ENCODE results near the gene ZNF48.
A peak's percentile ranks its signal among the peaks of the same experiment; 100 is the strongest.

Gene ZNF48

DNA sequence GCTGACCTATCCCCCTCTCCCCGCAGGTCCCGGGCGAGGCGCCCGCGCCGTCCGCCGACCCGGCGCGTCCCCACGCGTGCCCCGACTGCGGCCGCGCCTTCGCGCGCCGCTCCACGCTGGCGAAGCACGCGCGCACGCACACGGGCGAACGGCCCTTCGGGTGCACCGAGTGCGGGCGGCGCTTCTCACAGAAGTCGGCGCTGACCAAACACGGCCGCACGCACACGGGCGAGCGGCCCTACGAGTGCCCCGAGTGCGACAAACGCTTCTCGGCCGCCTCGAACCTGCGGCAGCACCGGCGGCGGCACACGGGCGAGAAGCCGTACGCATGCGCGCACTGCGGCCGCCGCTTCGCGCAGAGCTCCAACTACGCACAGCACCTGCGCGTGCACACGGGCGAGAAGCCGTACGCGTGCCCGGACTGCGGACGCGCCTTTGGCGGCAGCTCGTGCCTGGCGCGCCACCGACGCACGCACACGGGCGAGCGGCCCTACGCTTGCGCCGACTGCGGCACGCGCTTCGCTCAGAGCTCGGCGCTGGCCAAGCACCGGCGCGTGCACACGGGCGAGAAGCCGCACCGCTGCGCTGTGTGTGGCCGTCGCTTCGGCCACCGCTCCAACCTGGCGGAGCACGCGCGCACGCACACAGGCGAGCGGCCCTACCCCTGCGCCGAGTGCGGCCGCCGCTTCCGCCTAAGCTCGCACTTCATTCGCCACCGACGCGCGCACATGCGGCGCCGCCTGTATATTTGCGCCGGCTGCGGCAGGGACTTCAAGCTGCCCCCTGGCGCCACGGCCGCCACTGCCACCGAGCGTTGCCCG is 22.5 kb downstream of the ZNF48 start:
- peak overlapping the region; percentile 84 to 87 for H3K4me3 ChIP-seq (ENCODE audit: low read depth in 1 of 2, low read length in 1 of 2)
- no peaks in the 10 kb centered on the region for H3K36me3 ChIP-seq

DNA sequence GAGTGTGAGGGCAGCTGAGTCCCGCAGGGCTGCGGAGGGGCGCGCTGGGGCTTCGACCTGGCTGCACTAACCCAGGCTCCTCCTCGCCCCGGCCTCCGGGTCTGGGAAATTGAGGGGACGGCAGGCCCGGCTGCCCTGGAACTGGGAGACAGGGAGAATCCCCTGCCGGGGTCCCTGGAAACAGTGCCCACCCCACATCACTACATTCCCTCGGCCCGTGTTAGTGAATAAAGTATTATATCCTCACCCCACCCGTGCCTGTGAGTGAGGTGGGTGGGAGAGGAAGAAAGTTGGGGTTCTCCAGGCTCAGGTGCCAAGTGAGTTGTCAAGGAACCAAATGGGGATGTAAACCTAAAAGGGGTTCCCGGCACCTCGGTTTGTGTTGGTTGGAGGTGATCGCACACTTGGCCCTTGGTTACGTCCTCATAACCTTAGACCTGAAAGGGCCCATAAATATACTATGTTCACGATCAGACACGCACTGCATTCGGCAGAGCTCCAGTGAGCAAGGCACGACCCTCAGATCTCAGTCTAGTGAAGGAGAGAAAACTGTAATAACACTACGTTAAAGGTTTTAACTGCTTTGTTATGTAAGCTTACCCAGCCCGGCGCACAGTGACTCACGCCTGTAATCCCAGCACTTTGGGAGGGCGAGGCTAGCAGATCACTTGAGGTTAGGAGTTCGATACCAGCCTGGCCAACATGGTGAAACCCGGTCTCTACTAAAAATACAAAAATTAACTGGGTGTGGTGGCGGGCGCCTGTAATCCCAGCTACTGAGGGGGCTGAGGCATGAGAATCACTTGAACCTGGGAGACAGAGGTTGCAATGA is 23.3 kb downstream of the ZNF48 start:
- H3K9me3 ChIP-seq, result no peaks in the 10 kb centered on the region
- H3K27me3 ChIP-seq, result no peaks in the 10 kb centered on the region
- H3K4me3 ChIP-seq (ENCODE audit: low read depth in 1 of 2, low read length in 1 of 2), result peak overlapping the region; percentile 84 to 87
- H3K36me3 ChIP-seq, result no peaks in the 10 kb centered on the region
- H3K27ac ChIP-seq, result peak overlapping the region; percentile 75
- peaks cover 15 to 18% of the 10 kb centered on the region in 2 experiments for H3K4me1 ChIP-seq (ENCODE audit: control insufficient read depth in 1 of 2, insufficient read depth in 1 of 2, low read depth in 1 of 2, low read length in 1 of 2)
- TF ChIP-seq, protein P1, sequence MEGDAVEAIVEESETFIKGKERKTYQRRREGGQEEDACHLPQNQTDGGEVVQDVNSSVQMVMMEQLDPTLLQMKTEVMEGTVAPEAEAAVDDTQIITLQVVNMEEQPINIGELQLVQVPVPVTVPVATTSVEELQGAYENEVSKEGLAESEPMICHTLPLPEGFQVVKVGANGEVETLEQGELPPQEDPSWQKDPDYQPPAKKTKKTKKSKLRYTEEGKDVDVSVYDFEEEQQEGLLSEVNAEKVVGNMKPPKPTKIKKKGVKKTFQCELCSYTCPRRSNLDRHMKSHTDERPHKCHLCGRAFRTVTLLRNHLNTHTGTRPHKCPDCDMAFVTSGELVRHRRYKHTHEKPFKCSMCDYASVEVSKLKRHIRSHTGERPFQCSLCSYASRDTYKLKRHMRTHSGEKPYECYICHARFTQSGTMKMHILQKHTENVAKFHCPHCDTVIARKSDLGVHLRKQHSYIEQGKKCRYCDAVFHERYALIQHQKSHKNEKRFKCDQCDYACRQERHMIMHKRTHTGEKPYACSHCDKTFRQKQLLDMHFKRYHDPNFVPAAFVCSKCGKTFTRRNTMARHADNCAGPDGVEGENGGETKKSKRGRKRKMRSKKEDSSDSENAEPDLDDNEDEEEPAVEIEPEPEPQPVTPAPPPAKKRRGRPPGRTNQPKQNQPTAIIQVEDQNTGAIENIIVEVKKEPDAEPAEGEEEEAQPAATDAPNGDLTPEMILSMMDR (IDR thresholded peaks at IDR 0.05), result no peak

More for the DNA sequence above, 22.5 kb downstream of the ZNF48 start:
- Histone ChIP-seq H3K27me3 (no peaks in the 10 kb centered on the region), H3K9me3 (no peaks in the 10 kb centered on the region), H3K4me1 (ENCODE audit: control insufficient read depth in 1 of 2, insufficient read depth in 1 of 2, low read depth in 1 of 2, low read length in 1 of 2) (peaks cover 15 to 18% of the 10 kb centered on the region in 2 experiments), H3K27ac (peak overlapping the region; percentile 75)
- TF ChIP-seq, protein P1 (IDR thresholded peaks at IDR 0.05), result no peak

DNA sequence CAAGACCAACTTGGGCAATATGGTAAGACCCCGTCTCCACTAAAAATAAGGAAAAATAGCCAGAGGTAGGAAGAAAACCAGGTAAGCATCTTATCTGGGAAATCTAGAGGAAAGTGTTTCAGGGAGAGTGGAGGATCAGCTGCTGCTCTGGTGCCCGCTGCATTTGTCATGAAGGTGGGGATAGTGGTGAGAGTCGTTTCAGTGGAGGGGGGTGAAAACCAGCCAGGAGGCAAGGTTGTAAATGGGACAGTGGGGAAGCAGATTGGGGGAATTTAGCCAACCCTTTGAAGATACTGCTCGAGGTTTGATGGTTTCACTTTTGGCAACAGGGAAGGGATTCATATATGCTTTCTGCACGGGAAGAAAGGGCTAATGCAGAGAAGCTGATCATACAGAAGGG is 25.8 kb downstream of the ZNF48 start:
- H3K36me3 ChIP-seq, result peaks cover 6% of the 10 kb centered on the region
- no peak overlapping the region for H3K4me3 ChIP-seq (ENCODE audit: low read depth in 1 of 2, low read length in 1 of 2)
- TF ChIP-seq, protein P1 (IDR thresholded peaks at IDR 0.05), result no peak
- H3K4me1 ChIP-seq (ENCODE audit: control insufficient read depth in 1 of 2, insufficient read depth in 1 of 2, low read depth in 1 of 2, low read length in 1 of 2), result peaks cover 15 to 18% of the 10 kb centered on the region in 2 experiments
- H3K27ac ChIP-seq, result no peak overlapping the region
- H3K27me3 ChIP-seq, result no peaks in the 10 kb centered on the region
- H3K9me3 ChIP-seq, result no peaks in the 10 kb centered on the region

DNA sequence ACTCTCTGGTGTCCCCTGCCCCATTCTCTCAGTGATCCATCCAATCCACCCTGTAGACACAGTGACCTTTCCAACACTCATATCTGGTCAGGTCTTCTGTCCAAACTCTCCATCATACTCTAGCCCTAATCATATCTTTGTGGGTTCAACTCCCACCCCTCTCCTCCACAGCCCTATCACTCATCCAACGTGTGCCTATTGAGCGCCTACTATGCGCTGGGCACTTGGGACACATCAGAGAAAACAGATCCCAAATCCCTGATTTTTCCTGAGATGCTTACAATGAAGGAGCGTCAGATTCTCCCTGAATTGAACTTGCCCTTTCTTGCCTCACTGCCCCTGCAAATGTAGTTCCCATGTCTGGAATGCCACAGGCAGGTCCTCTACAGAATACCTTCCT is 32.8 kb downstream of the ZNF48 start:
- Histone ChIP-seq H3K4me3 (ENCODE audit: low read depth in 1 of 2, low read length in 1 of 2) (no peak overlapping the region), H3K36me3 (peaks cover 6% of the 10 kb centered on the region), H3K4me1 (ENCODE audit: control insufficient read depth in 1 of 2, insufficient read depth in 1 of 2, low read depth in 1 of 2, low read length in 1 of 2) (peaks cover 20 to 26% of the 10 kb centered on the region in 2 experiments), H3K27me3 (no peaks in the 10 kb centered on the region), H3K27ac (no peak overlapping the region), H3K9me3 (no peaks in the 10 kb centered on the region)
- TF ChIP-seq, protein P1 (IDR thresholded peaks at IDR 0.05), result no peak

- H3K27me3 ChIP-seq, result no peaks in the 10 kb centered on the region
- H3K9me3 ChIP-seq, result no peaks in the 10 kb centered on the region
- TF ChIP-seq, protein P1 (IDR thresholded peaks at IDR 0.05), result no peak
- peaks cover 20 to 26% of the 10 kb centered on the region in 2 experiments for H3K4me1 ChIP-seq (ENCODE audit: control insufficient read depth in 1 of 2, insufficient read depth in 1 of 2, low read depth in 1 of 2, low read length in 1 of 2)
- peak overlapping the region; percentile 77 to 79 for H3K4me3 ChIP-seq (ENCODE audit: low read depth in 1 of 2, low read length in 1 of 2)
- H3K27ac ChIP-seq, result peak overlapping the region; percentile 74
- H3K36me3 ChIP-seq, result peaks cover 1% of the 10 kb centered on the region
Observed at GRCh38 chr16:30429418-30429677, 34.1 kb downstream of the ZNF48 start.

Measured in neutrophil (primary cell).